ENCODE data around the gene SMC4. TPM values are rescaled to one million over a fixed set of nuclear protein-coding genes. Genes with fewer than 3 reads are reported as not detected.

The SMC4 gene
- polyA plus RNA-seq, 1 of the 3 experiments (the other 2 are of a cell fraction) = 26.1 TPM

GRCh38 chr3:160394009-160394392 is 5.4 kb upstream of the SMC4 start:
- no peaks in the 10 kb centered on the region for H4K20me1 ChIP-seq (ENCODE audit: insufficient read depth)
- no peak overlapping the region for H3K4me2 ChIP-seq
- 89% methylated on average over 3 of the region's 3 CpGs for WGBS (ENCODE audit: low lambda C conversion rate)
- ChIA-PET CTCF (interaction anchor here (1.2 to 1.4 kb wide), 4 partner anchors 19 to 356 kb away, joined by 3 to 6 read pairs (median 4); no protein-coding TSS in a partner anchor), POLR2A (interaction anchor here (0.9 kb wide), 1 partner anchor 13 kb away, joined by 3 read pairs; no protein-coding TSS in a partner anchor)
- peaks cover 87% of the 10 kb centered on the region for H3K79me2 ChIP-seq (ENCODE audit: insufficient read depth)
- no peaks in the 10 kb centered on the region for H3K27me3 ChIP-seq (ENCODE audit: insufficient read depth)
- no peak for DNase-seq
- peaks cover 11% of the 10 kb centered on the region for H3F3A ChIP-seq (replicated peaks; ENCODE audit: insufficient read depth)
- no peaks in the 10 kb centered on the region for H3K9me2 ChIP-seq
- H3K36me3 ChIP-seq (replicated peaks in 1 of 2; ENCODE audit: control insufficient read depth in 1 of 2, insufficient read depth in 2 of 2, low read length in 1 of 2) = no peaks in the 10 kb centered on the region
- no peak overlapping the region for H3K27ac ChIP-seq (ENCODE audit: low read depth in 2 of 2, low read length in 1 of 2)
- H3K9ac ChIP-seq = no peak overlapping the region
- TF ChIP-seq RXRA (IDR thresholded peaks at IDR 0.05; ENCODE audit: borderline replicate concordance, low read depth) = no peak
- TF ChIP-seq SMC3 (IDR thresholded peaks at IDR 0.05; ENCODE audit: low read depth, low read length) = no peak
- TF ChIP-seq CTCF (IDR thresholded peaks at IDR 0.05) = no peak
- no peak for TF ChIP-seq ZBTB33 (IDR thresholded peaks at IDR 0.05; ENCODE audit: borderline replicate concordance, low read depth)
- no peak for TF ChIP-seq CHD2 (IDR thresholded peaks at IDR 0.05; ENCODE audit: low read length, partially characterized antibody)
- no peak for TF ChIP-seq EP300 (IDR thresholded peaks at IDR 0.05; ENCODE audit: borderline replicate concordance in 1 of 2, low read depth in 1 of 2, low read length in 1 of 2)
- TF ChIP-seq FOXM1 (IDR thresholded peaks at IDR 0.05; ENCODE audit: low read depth) = no peak
- no peak for TF ChIP-seq RFX5 (IDR thresholded peaks at IDR 0.05; ENCODE audit: low read length)
- no peak for TF ChIP-seq YY1 (IDR thresholded peaks at IDR 0.05; ENCODE audit: low read depth)
- H2AFZ ChIP-seq (ENCODE audit: low read depth) = no peak overlapping the region
- H3K4me3 ChIP-seq (ENCODE audit: low read depth in 2 of 2, low read length in 1 of 2) = no peak overlapping the region
- peaks cover 9 to 10% of the 10 kb centered on the region in 2 experiments; a peak in 2 of 4 replicates for H3K4me1 ChIP-seq (ENCODE audit: control insufficient read depth in 1 of 2, insufficient read depth in 2 of 2, low read depth in 1 of 2, low read length in 1 of 2)
- no peaks in the 10 kb centered on the region for H3K9me3 ChIP-seq

GRCh38 chr3:160395297-160395696 is 4.2 kb upstream of the SMC4 start:
- CTCF ChIA-PET = interaction anchor here (0.7 to 1.3 kb wide), 3 partner anchors 53 to 232 kb away, joined by 3 to 4 read pairs (median 3); no protein-coding TSS in a partner anchor
- H3K27ac ChIP-seq (ENCODE audit: low read depth in 2 of 2, low read length in 1 of 2) = peak overlapping the region; percentile 65 to 75

More at GRCh38 chr3:160395297-160395696, 4.2 kb upstream of the SMC4 start:
- H3K36me3 ChIP-seq (replicated peaks in 1 of 2; ENCODE audit: control insufficient read depth in 1 of 2, insufficient read depth in 2 of 2, low read length in 1 of 2) = no peaks in the 10 kb centered on the region
- no peak overlapping the region; a peak in 2 of 4 replicates for H3K4me3 ChIP-seq (ENCODE audit: low read depth in 2 of 2, low read length in 1 of 2)
- POLR2A ChIA-PET = no interaction called here
- H4K20me1 ChIP-seq (ENCODE audit: insufficient read depth) = no peaks in the 10 kb centered on the region
- TF ChIP-seq TAF1 (IDR thresholded peaks at IDR 0.05; ENCODE audit: borderline replicate concordance, low read depth, low read length) (no peak), TCF12 (IDR thresholded peaks at IDR 0.05) (peak; percentile 65), TEAD4 (IDR thresholded peaks at IDR 0.05; ENCODE audit: borderline replicate concordance, insufficient read depth) (no peak), FOSL2 (IDR thresholded peaks at IDR 0.05; ENCODE audit: borderline replicate concordance, low read depth) (peak; percentile 28; the same call in 1 of the 2 replicates), GATA2 (CRISPR knock-in tag; IDR thresholded peaks at IDR 0.05) (no peak), RCOR1 (IDR thresholded peaks at IDR 0.05; ENCODE audit: low read length) (no peak), MEF2A (IDR thresholded peaks at IDR 0.05; ENCODE audit: borderline replicate concordance, low read depth) (no peak), EP300 (IDR thresholded peaks at IDR 0.05; ENCODE audit: borderline replicate concordance in 1 of 2, low read depth in 1 of 2, low read length in 1 of 2) (no peak; a peak in 1 of 4 replicates), NFIC (IDR thresholded peaks at IDR 0.05; ENCODE audit: borderline replicate concordance) (peak; percentile 63), ELF1 (IDR thresholded peaks at IDR 0.05) (0 out of 2 replicates have a peak, but pooled peaks have one; percentile 25), EZH2phosphoT487 (IDR thresholded peaks at IDR 0.05; ENCODE audit: borderline replicate concordance, low read depth) (no peak), RFX5 (IDR thresholded peaks at IDR 0.05; ENCODE audit: low read length) (no peak), MAX (IDR thresholded peaks at IDR 0.05; ENCODE audit: low read depth) (peak; percentile 63; the same call in 1 of the 2 replicates), JUND (IDR thresholded peaks at IDR 0.05) (no peak; the same call in 1 of the 2 replicates), USF1 (IDR thresholded peaks at IDR 0.05; ENCODE audit: borderline replicate concordance, low read depth) (no peak), MXI1 (IDR thresholded peaks at IDR 0.05; ENCODE audit: low read depth, low read length) (no peak)
- peaks cover 15% of the 10 kb centered on the region for H3F3A ChIP-seq (replicated peaks; ENCODE audit: insufficient read depth)
- H3K9ac ChIP-seq = no peak overlapping the region; the same call in 1 of the 2 replicates
- H3K79me2 ChIP-seq (ENCODE audit: insufficient read depth) = peaks cover 88% of the 10 kb centered on the region
- H3K9me3 ChIP-seq = no peaks in the 10 kb centered on the region
- peaks cover 9 to 10% of the 10 kb centered on the region in 2 experiments; a peak in 2 of 4 replicates for H3K4me1 ChIP-seq (ENCODE audit: control insufficient read depth in 1 of 2, insufficient read depth in 2 of 2, low read depth in 1 of 2, low read length in 1 of 2)
- H2AFZ ChIP-seq (ENCODE audit: low read depth) = 0 out of 2 replicates have a peak overlapping the region, but pooled peaks have one; percentile 17
- H3K4me2 ChIP-seq = peak overlapping the region; percentile 45
- H3K27me3 ChIP-seq (ENCODE audit: insufficient read depth) = no peaks in the 10 kb centered on the region
- no peak for DNase-seq
- H3K9me2 ChIP-seq = no peaks in the 10 kb centered on the region

Measured in SK-N-SH (cell line).